Measurements from ENCODE around the gene ADAMTSL2.

Gene ADAMTSL2

DNA sequence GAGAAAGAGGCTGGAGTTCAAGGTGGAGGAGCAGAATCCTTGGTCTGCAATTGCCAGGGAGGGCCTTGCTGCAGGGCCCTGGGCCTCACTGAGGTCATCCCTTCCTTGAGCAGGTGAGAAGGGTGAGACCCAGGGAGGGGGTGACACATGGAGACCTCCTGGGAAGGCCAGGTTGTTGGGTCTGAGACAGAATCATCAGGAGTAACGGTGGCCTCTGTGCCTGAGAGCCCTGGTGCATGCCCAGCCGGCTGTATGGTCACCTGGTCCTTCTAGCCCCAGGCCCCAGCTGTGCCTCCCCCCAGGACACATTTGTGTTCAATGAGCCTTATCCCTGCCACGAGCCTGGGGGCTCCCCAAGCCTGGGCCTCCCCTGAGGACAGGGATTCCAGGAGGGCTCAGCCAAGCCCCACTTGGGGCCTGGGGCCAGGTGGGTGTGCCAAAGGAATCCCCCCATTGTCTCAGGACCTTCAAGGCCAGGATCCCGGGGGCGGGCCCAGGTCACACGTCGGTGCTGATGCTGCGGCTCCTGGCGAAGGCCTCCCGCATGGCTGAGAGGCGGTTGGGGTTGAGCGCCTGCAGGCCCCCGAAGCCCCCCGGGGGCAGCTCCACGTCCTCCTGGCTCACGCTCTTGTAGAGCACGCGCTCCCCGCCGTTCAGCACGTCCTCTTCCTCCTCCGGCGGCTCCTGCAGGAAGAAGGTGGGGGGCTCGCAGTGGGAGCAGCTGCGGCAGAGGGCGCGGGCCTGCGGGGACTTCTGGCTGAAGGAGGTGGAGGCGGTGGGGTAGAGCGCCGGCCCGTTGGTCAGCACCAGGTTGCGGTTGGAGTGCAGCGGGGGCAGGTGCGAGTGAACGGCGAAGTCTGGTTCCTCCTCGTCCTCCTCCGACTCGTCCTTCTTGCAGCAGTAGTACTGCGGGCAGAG lies 44.3 kb downstream of the ADAMTSL2 start:
- H3K36me3 Mint-ChIP-seq (ENCODE audit: low read depth), result no peaks in the 10 kb centered on the region
- peaks cover 40% of the 10 kb centered on the region for H3K27me3 Mint-ChIP-seq (ENCODE audit: low read depth)
- H3K27ac Mint-ChIP-seq, result no peak overlapping the region
- TF ChIP-seq, protein P1, sequence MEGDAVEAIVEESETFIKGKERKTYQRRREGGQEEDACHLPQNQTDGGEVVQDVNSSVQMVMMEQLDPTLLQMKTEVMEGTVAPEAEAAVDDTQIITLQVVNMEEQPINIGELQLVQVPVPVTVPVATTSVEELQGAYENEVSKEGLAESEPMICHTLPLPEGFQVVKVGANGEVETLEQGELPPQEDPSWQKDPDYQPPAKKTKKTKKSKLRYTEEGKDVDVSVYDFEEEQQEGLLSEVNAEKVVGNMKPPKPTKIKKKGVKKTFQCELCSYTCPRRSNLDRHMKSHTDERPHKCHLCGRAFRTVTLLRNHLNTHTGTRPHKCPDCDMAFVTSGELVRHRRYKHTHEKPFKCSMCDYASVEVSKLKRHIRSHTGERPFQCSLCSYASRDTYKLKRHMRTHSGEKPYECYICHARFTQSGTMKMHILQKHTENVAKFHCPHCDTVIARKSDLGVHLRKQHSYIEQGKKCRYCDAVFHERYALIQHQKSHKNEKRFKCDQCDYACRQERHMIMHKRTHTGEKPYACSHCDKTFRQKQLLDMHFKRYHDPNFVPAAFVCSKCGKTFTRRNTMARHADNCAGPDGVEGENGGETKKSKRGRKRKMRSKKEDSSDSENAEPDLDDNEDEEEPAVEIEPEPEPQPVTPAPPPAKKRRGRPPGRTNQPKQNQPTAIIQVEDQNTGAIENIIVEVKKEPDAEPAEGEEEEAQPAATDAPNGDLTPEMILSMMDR (IDR thresholded peaks at IDR 0.05; ENCODE audit: unreplicated experiment in 3 of 3), result no peak
- peaks cover 41% of the 10 kb centered on the region for H3K4me1 Mint-ChIP-seq
- no peak overlapping the region for H3K4me3 Mint-ChIP-seq
- no peaks in the 10 kb centered on the region for H3K9me3 Mint-ChIP-seq

DNA sequence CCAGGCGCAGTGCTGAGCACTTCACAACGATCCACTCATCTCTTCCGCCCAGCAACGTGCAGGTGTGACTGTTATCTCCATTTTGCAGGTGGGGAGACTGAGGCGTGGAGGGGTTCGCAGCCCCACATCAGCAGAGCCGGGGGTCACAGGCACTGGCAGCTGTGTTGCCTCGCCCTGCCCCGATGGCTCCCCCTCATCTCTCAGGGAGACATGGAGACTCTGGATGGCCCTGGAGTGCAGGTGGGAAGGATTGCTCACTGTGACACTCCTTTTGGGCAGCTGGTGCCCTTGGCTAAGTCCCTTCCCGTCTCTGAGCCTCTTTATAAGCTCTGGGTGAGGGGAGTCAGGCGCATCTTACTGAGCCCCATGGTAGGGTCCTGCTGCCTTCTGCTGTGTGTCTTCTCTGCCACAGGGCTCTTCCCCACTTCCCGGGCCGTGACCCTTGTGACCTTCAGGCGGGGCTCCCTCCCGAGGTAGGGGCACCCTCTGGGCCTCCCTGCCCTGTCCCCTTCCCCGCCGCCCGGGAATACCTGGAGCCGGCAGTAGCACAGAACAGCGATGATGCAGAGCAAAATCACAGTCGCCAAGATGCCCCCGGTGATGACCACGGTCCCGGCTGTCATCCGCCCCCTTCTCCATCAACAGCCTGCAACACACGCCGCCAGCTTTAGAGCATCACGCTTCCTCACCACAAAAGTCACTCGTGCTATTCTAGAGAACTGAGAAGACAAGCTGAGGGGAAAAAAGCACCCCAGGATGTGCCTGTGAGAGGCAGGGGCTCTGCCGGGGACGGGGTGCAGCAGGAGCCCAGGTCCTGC lies 45.3 kb downstream of the ADAMTSL2 start:
- Mint-ChIP-seq H3K27me3 (ENCODE audit: low read depth) (peaks cover 44% of the 10 kb centered on the region), H3K4me1 (peaks cover 49% of the 10 kb centered on the region), H3K36me3 (ENCODE audit: low read depth) (no peaks in the 10 kb centered on the region), H3K27ac (peak overlapping the region in 2 of 3 experiments; percentile 12 to 58), H3K4me3 (no peak overlapping the region), H3K9me3 (no peaks in the 10 kb centered on the region)
- TF ChIP-seq, protein P1 (IDR thresholded peaks at IDR 0.05; ENCODE audit: unreplicated experiment in 3 of 3), result no peak

- TF ChIP-seq, protein P1 (IDR thresholded peaks at IDR 0.05; ENCODE audit: unreplicated experiment in 3 of 3), result no peak
- Mint-ChIP-seq H3K4me1 (peaks cover 55% of the 10 kb centered on the region), H3K27me3 (ENCODE audit: low read depth) (peaks cover 48% of the 10 kb centered on the region), H3K36me3 (ENCODE audit: low read depth) (no peaks in the 10 kb centered on the region), H3K4me3 (peak overlapping the region in 1 of 3 experiments; percentile 8), H3K27ac (peak overlapping the region in 2 of 3 experiments; percentile 12 to 58), H3K9me3 (no peaks in the 10 kb centered on the region)
These were observed 45.9 kb downstream of the ADAMTSL2 start for GRCh38 chr9:133580419-133580738.

DNA sequence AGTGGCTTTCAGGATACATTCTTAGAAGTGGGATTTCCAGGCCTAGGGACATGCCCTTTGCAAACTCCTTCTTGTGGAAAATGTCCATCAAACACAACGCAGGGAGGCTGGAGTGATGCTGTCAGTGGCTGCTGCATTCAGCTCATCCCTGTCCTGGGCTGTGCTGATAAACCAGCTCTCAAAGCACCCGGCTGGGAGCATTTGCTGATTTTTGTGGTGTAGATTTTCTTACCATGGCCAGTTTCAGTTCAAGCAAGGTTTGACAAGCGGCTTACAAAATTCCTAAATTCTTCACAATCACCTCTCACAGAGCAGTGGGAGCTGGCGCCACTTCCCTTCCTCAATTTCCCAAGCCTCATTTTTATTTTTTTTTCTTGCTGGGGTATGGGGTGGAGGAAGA lies 46.5 kb downstream of the ADAMTSL2 start:
- H3K4me3 Mint-ChIP-seq, result no peak overlapping the region

DNA sequence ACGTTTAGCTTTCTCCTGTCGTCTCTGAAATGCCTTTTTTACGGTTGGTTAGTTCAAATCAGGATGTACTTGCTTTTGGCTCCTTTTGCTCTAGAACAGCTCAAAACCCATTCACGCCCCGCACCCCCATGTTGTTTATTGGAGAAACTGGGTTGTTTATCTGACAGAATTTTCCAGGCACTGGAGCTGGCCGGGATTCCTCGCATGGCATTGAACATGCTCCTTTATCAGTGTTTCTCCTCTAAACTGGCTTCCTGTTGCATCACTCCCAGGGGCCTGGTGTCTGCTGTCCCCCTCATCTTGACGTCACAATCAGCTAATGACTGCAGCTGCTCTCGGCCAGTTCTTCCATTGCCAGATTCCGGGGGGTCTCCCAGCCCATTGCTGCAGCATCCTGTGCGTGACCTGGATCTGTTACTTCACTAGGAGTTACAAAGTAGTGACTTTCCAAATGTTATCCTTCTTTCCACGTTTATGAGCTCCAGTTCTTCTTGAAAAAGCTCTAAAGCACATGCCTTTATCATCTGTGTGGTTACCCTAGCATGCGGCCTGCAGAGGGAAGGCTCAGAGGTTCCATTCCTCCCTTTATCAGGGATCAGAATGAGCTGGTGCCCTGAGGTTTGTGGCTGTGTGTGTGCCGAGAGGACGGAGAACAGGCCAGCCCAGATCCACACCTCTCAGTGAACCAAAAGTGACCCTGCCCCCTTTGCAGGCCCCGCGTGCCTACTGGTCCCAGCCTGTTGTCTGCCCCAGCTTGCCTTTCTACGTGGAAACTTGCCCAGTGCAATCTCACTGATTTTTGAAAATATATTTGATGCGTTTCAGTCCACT lies 47.2 kb downstream of the ADAMTSL2 start:
- H3K4me3 Mint-ChIP-seq, result peak overlapping the region in 1 of 3 experiments; percentile 17
- no peaks in the 10 kb centered on the region for H3K36me3 Mint-ChIP-seq (ENCODE audit: low read depth)
- TF ChIP-seq, protein P1 (IDR thresholded peaks at IDR 0.05; ENCODE audit: unreplicated experiment in 3 of 3), result no peak
- H3K4me1 Mint-ChIP-seq, result peaks cover 52% of the 10 kb centered on the region
- H3K27me3 Mint-ChIP-seq (ENCODE audit: low read depth), result peaks cover 49% of the 10 kb centered on the region
- no peaks in the 10 kb centered on the region for H3K9me3 Mint-ChIP-seq
- H3K27ac Mint-ChIP-seq, result peak overlapping the region; percentile 12 to 68 (median 67)

More for the DNA sequence above, 46.5 kb downstream of the ADAMTSL2 start:
- TF ChIP-seq, protein P1 (IDR thresholded peaks at IDR 0.05; ENCODE audit: unreplicated experiment in 3 of 3), result no peak
- Mint-ChIP-seq H3K36me3 (ENCODE audit: low read depth) (no peaks in the 10 kb centered on the region), H3K27ac (peak overlapping the region in 2 of 3 experiments; percentile 12 to 67), H3K27me3 (ENCODE audit: low read depth) (peaks cover 50% of the 10 kb centered on the region), H3K4me1 (peaks cover 55% of the 10 kb centered on the region), H3K9me3 (no peaks in the 10 kb centered on the region)
